K562 (cell line): ENCODE data around the gene COA5. TPM values are rescaled to one million over a fixed set of nuclear protein-coding genes. Genes with fewer than 3 reads are reported as not detected.

Experiments
- ATAC-seq: fragments of 200-7000 bp; cut with Tn5 transposase; 3 replicates; pipeline ENCODE4 v1.9.1; 2020; ENCODE audit warnings: moderate library complexity
- BruUV-seq: library from RNA; stranded (reverse); fragments of 400-500 nt; replicated peaks from 2 replicates; lab custom pipeline; 2021; lab: Mats Ljungman, UMichigan
- CTCF ChIA-PET: fragments of 300-600 bp; formaldehyde crosslinking; extraction: SDS; loops from one replicate; lab custom pipeline; 2021; ENCODE audit warnings: low intra/inter-chr PET ratio; lab: Yijun Ruan, JAX
- POLR2A ChIA-PET: fragments of 300-600, 350-650 bp; sonication (Branson Sonifier 250); formaldehyde crosslinking; extraction: SDS; loops from one replicate; lab custom pipeline; 2021; ENCODE audit warnings: antibody characterized with exemption, inconsistent platforms; lab: Yijun Ruan, JAX
- DNase-seq, 4 experiments: peaks; one replicate each; pipeline versions ENCODE4 v3.0.0 to v3.0.0-alpha.2; 2011 to 2018; ENCODE audit warnings: low spot score in 3 of 4, mixed read lengths in 3 of 4; ENCODE audit errors: extremely low read depth in 1 of 4
- FAIRE-seq: peaks from 2 replicates; lab custom pipeline; 2011; peaks lifted over from hg19 to GRCh38; lab: Jason Lieb, UNC
- H2AFZ ChIP-seq: 2 replicates; pipeline ENCODE4 v1.6.0; 2011; ENCODE audit warnings: low read depth, low read length, control low read depth, inconsistent platforms
- H3K27ac ChIP-seq: fragments of 200-600 bp; 3 replicates; pipeline ENCODE4 v1.8.0; 2011; ENCODE audit warnings: low read depth, mild to moderate bottlenecking, control low read depth, inconsistent platforms, low read length, moderate library complexity, mixed read lengths; ENCODE audit errors: extremely low read depth
- H3K27me3 ChIP-seq, 2 experiments: fragments of 300-600 bp in 1 of 2; 2 replicates in 1 of 2; 3 replicates in 1 of 2; pipeline versions ENCODE4 v1.6.0 to v1.8.0; 2011; ENCODE audit warnings: inconsistent platforms in 2 of 2, low read length in 2 of 2, mild to moderate bottlenecking in 1 of 2, mixed read lengths in 1 of 2, moderate library complexity in 1 of 2; ENCODE audit not compliant: control insufficient read depth in 2 of 2, insufficient read depth in 2 of 2
- H3K36me3 ChIP-seq: fragments of 300-600 bp; 3 replicates; pipeline ENCODE4 v1.8.0; 2011; ENCODE audit warnings: mild to moderate bottlenecking, low read length, inconsistent platforms; ENCODE audit not compliant: control insufficient read depth, insufficient read depth
- H3K4me1 ChIP-seq, 2 experiments: fragments of 200-600 bp in 1 of 2; replicated peaks in 1 of 2; 2 replicates in 1 of 2; 3 replicates in 1 of 2; pipeline versions ENCODE4 v1.5.1 to v1.8.0; 2011; ENCODE audit warnings: inconsistent platforms in 2 of 2, low read length in 2 of 2, mild to moderate bottlenecking in 1 of 2, mixed read lengths in 1 of 2, moderate library complexity in 1 of 2; ENCODE audit not compliant: control insufficient read depth in 2 of 2, insufficient read depth in 2 of 2
- H3K4me2 ChIP-seq: 2 replicates; pipeline ENCODE4 v1.6.1; 2011; ENCODE audit warnings: low read length, control low read depth, inconsistent platforms, mixed read lengths; ENCODE audit not compliant: insufficient read depth
- H3K4me3 ChIP-seq: fragments of 200-600 bp; sonication (generic), shearing (Covaris generic); 2 replicates; pipeline ENCODE4 v1.5.1; 2016; ENCODE audit warnings: control low read depth, inconsistent platforms
- H3K79me2 ChIP-seq: fragments of 200-600 bp; 3 replicates; pipeline ENCODE4 v1.8.0; 2011; ENCODE audit warnings: low read length, inconsistent platforms; ENCODE audit not compliant: control insufficient read depth, insufficient read depth
- H3K9ac ChIP-seq, 2 experiments: 2 replicates each; pipeline versions ENCODE4 v1.6.0 to v1.6.1; 2011; ENCODE audit warnings: low read depth in 2 of 2, low read length in 2 of 2, control low read depth in 1 of 2, inconsistent platforms in 1 of 2, mild to moderate bottlenecking in 1 of 2, mixed read lengths in 1 of 2; ENCODE audit not compliant: insufficient read depth in 1 of 2
- H3K9me1 ChIP-seq: one replicate; pipeline ENCODE4 v1.6.0; 2011; ENCODE audit warnings: inconsistent platforms, mild to moderate bottlenecking, low read length, moderate library complexity; ENCODE audit not compliant: control insufficient read depth, insufficient read depth
- H3K9me3 ChIP-seq: replicated peaks from 2 replicates; pipeline ENCODE4 v1.5.1; 2011; ENCODE audit warnings: low read depth, low read length, inconsistent platforms; ENCODE audit not compliant: control insufficient read depth, insufficient read depth
- H4K20me1 ChIP-seq: replicated peaks from 2 replicates; pipeline ENCODE4 v1.6.1; 2011; ENCODE audit warnings: low read length, inconsistent platforms, mixed read lengths; ENCODE audit not compliant: control insufficient read depth, insufficient read depth
- ARID1B ChIP-seq: fragments of 450-650 bp; IDR thresholded peaks from 2 replicates; pipeline ENCODE4 v1.6.1; 2016; ENCODE audit warnings: antibody characterized with exemption, mild to moderate bottlenecking, inconsistent platforms
- EP300 ChIP-seq: IDR thresholded peaks from 2 replicates; pipeline ENCODE4 v1.6.1; 2012; ENCODE audit warnings: low read length, improper control_type of control experiment
- FOXK2 ChIP-seq, 2 experiments: fragments of 450-650 bp; IDR thresholded peaks in 1 of 2; conservative IDR thresholded peaks in 1 of 2; 2 replicates each; pipeline ENCODE4 v1.6.1; 2016; ENCODE audit warnings: low read depth in 2 of 2, mild to moderate bottlenecking in 1 of 2
- HDAC6 ChIP-seq: IDR thresholded peaks from 2 replicates; pipeline ENCODE4 v1.6.1; 2012; ENCODE audit warnings: low read depth, mild to moderate bottlenecking, control low read depth, inconsistent platforms, low read length, moderate library complexity
- JUN ChIP-seq, 2 experiments: sonication (generic) in 1 of 2; formaldehyde crosslinking in 1 of 2; IDR thresholded peaks; 2 replicates each; pipeline versions ENCODE4 v1.6.1 to v1.8.0; 2012 to 2022; ENCODE audit warnings: borderline replicate concordance in 2 of 2, mild to moderate bottlenecking in 2 of 2, improper control_type of control experiment in 1 of 2, low read depth in 1 of 2, low read length in 1 of 2, missing genetic modification reagents in 1 of 2
- KLF13 ChIP-seq: fragments of 450-650 bp; IDR thresholded peaks from 2 replicates; pipeline ENCODE4 v1.6.1; 2016; ENCODE audit warnings: missing genetic modification characterization, low read depth, mild to moderate bottlenecking, missing compliant biosample characterization, moderate library complexity, borderline replicate concordance
- NONO ChIP-seq, 2 experiments: fragments of 200-400 bp in 1 of 2; fragments of 450-650 bp in 1 of 2; formaldehyde crosslinking in 1 of 2; IDR thresholded peaks; 2 replicates each; pipeline ENCODE4 v1.6.1; 2017; ENCODE audit warnings: low read depth in 2 of 2, mild to moderate bottlenecking in 2 of 2, moderate library complexity in 2 of 2, low read length in 1 of 2
- PCBP2 ChIP-seq: fragments of 200-400 bp; formaldehyde crosslinking; IDR thresholded peaks from 2 replicates; pipeline ENCODE4 v1.6.1; 2018; ENCODE audit warnings: low read length, low read depth, mild to moderate bottlenecking, moderate library complexity; ENCODE audit not compliant: poor library complexity, severe bottlenecking
- POLR3A ChIP-seq: IDR thresholded peaks from 2 replicates; pipeline ENCODE4 v1.6.1; 2011; ENCODE audit warnings: borderline replicate concordance, mild to moderate bottlenecking, moderate library complexity; ENCODE audit not compliant: insufficient read length, insufficient read depth; ENCODE audit errors: extremely low read depth
- RBM22 ChIP-seq: fragments of 200-400 bp; formaldehyde crosslinking; IDR thresholded peaks from 2 replicates; pipeline ENCODE4 v1.6.1; 2018; ENCODE audit warnings: low read length, low read depth; ENCODE audit not compliant: poor library complexity, severe bottlenecking
- TCF3 ChIP-seq: sonication (generic); formaldehyde crosslinking; IDR thresholded peaks from 2 replicates; pipeline ENCODE4 v1.4.0; 2020; ENCODE audit warnings: mild to moderate bottlenecking, missing genetic modification reagents
- U2AF2 ChIP-seq: fragments of 200-400 bp; formaldehyde crosslinking; optimal IDR thresholded peaks from 2 replicates; pipeline ENCODE3; 2017; ENCODE audit warnings: low read depth, mild to moderate bottlenecking, low read length
- ZFP30 ChIP-seq: fragments of 250-450 bp; sonication (Bioruptor Pico); IDR thresholded peaks from 2 replicates; pipeline ENCODE4 v1.8.0; 2022; ENCODE audit warnings: moderate library complexity, mild to moderate bottlenecking, inconsistent platforms, borderline replicate concordance
- WGBS: fragments of 100-300 bp; shearing (Covaris generic); methylation state at CpG from one replicate; pipeline ENCODE4 v1.1.6; 2016; ENCODE audit warnings: low coverage, mixed read lengths; ENCODE audit not compliant: insufficient coverage; ENCODE audit errors: missing lambda C conversion rate; 5-methylcytosine and 5-hydroxymethylcytosine counted together
- in situ Hi-C: fragments of 300-500 bp; cut with MboI; formaldehyde crosslinking; loops from 4 replicates; pipeline ENCODE4 v1.15.0; 2018; ENCODE audit warnings: inconsistent platforms, mixed read lengths
- intact Hi-C: fragments of 100-400 bp; cut with micrococcal nuclease; formaldehyde crosslinking; loops from 2 replicates; pipeline ENCODE4 v1.14.2; 2022
- polyA plus RNA-seq, 8 experiments: library from polyadenylated mRNA; depleted of rRNA in 4 of 8; stranded (reverse) in 5 of 8; unstranded in 3 of 8; fragments of >200 nt; fragmentation: Nextera tagmentation in 2 of 8; fragmentation: Illumina TruSeq in 1 of 8; extraction: Ambion mirVana in 2 of 8; extraction: Trizol in 1 of 8; gene quantifications; 2 replicates each; pipeline versions ENCODE4 v1.2.1 to v1.2.3, GENCODE V29; 2011 to 2014; ENCODE audit warnings: inconsistent platforms in 1 of 8, missing spikeins in 1 of 8
- total RNA-seq, 7 experiments: library from RNA; depleted of rRNA in 6 of 7; stranded (reverse); fragments of >200 nt in 6 of 7; fragmentation: Illumina TruSeq in 2 of 7; extraction: Trizol in 2 of 7; gene quantifications; 2 replicates each; pipeline versions ENCODE4 v1.2.1 to v1.2.3, GENCODE V29; 2011 to 2021; ENCODE audit warnings: low replicate concordance in 1 of 7
- TF ChIP-seq, protein P1 (sequence below): fragments of 450-650 bp; IDR thresholded peaks from 2 replicates; pipeline ENCODE4 v1.6.1; 2016
- TF ChIP-seq, protein P2 (sequence below): fragments of 250-450 bp; sonication (Bioruptor Pico); IDR thresholded peaks from 2 replicates; pipeline ENCODE4 v1.6.1; 2021; ENCODE audit warnings: mild to moderate bottlenecking

Gene COA5
- total and polyA plus RNA-seq, 9 of the 15 experiments (the other 6 are each of a cell fraction or from before 2014, with no cell fraction given): 17.9 to 77.6 (median 33.4) TPM

GRCh38 chr2:98560256-98560771 lies 48.0 kb downstream of the COA5 start (continued):
- TF ChIP-seq U2AF2 (no peak), JUN (IDR thresholded peaks at IDR 0.05; ENCODE audit: borderline replicate concordance, low read depth, low read length) (peak; percentile 39; the same call in 1 of the 2 replicates), JUN (CRISPR knock-in tag; IDR thresholded peaks at IDR 0.05; ENCODE audit: borderline replicate concordance) (no peak)

DNA sequence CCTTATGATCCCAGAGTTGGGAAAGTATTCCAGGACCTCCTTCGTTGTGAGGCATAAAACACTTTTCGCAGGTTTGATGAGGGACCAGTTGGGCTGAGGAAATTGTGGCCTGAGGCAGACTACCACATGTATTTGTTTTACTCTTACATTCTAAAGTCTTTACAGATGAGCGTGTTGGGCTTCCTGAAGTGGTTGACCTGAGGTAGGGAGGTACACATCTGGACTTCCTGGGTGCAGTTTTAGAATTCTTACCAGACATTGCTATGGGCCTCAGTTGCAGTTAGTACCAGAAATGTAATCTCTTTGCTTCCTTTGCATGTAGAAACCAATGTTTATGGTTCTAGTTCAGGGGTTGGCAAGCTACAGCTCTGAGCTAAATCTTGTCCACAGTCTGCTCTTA lies 48.7 kb downstream of the COA5 start:
- no TSS peak for BruUV-seq
- ATAC-seq (no peak), FAIRE-seq (no peak), DNase-seq (no peak)
- peaks cover 15 to 24% of the 10 kb centered on the region in 2 experiments for H3K4me1 ChIP-seq
- H3K36me3 ChIP-seq: peaks cover 26% of the 10 kb centered on the region
- H2AFZ ChIP-seq: peak overlapping the region; percentile 86
- no peaks in the 10 kb centered on the region for H3K9me3 ChIP-seq
- ChIA-PET CTCF (no interaction called here), POLR2A (interaction anchor here (0.6 to 2.0 kb wide), 9 partner anchors 10 to 167 kb away, joined by 3 to 11 read pairs (median 5); no protein-coding TSS in a partner anchor)
- H3K4me2 ChIP-seq: peak overlapping the region; percentile 9; the same call in 1 of the 2 replicates
- in situ Hi-C loops: no loop called here
- no peak overlapping the region for H3K4me3 ChIP-seq
- H3K79me2 ChIP-seq: no peaks in the 10 kb centered on the region
- WGBS: 85% methylated on average over 3 of the region's 3 CpGs
- H3K9ac ChIP-seq: peak overlapping the region in 1 of 2 experiments; percentile 23; a peak in 1 of 4 replicates
- no peaks in the 10 kb centered on the region for H3K27me3 ChIP-seq
- intact Hi-C loops: no loop called here
- no peaks in the 10 kb centered on the region for H4K20me1 ChIP-seq
- peak overlapping the region; percentile 84 for H3K27ac ChIP-seq
- no peaks in the 10 kb centered on the region for H3K9me1 ChIP-seq
- no peak for TF ChIP-seq POLR3A
- TF ChIP-seq FOXK2 (conservative IDR thresholded peaks at IDR 0.05 in 1 of 2, IDR thresholded peaks at IDR 0.05 in 1 of 2; ENCODE audit: low read depth in 2 of 2): no peak
- TF ChIP-seq PCBP2: no peak
- TF ChIP-seq, protein P1, sequence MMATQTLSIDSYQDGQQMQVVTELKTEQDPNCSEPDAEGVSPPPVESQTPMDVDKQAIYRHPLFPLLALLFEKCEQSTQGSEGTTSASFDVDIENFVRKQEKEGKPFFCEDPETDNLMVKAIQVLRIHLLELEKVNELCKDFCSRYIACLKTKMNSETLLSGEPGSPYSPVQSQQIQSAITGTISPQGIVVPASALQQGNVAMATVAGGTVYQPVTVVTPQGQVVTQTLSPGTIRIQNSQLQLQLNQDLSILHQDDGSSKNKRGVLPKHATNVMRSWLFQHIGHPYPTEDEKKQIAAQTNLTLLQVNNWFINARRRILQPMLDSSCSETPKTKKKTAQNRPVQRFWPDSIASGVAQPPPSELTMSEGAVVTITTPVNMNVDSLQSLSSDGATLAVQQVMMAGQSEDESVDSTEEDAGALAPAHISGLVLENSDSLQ: no peak
- no peak for TF ChIP-seq NONO (IDR thresholded peaks at IDR 0.05; ENCODE audit: low read depth in 2 of 2, low read length in 1 of 2)
- no peak for TF ChIP-seq HDAC6
- no peak for TF ChIP-seq KLF13
- TF ChIP-seq TCF3 (CRISPR knock-in tag): no peak
- TF ChIP-seq ZFP30 (CRISPR knock-in tag): no peak
- no peak for TF ChIP-seq EP300
- no peak for TF ChIP-seq ARID1B
- TF ChIP-seq RBM22: no peak
- TF ChIP-seq, protein P2, sequence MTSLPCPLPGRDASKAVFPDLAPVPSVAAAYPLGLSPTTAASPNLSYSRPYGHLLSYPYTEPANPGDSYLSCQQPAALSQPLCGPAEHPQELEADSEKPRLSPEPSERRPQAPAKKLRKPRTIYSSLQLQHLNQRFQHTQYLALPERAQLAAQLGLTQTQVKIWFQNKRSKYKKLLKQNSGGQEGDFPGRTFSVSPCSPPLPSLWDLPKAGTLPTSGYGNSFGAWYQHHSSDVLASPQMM (CRISPR knock-in tag): no peak
